Measurements from ENCODE around the gene COL9A2.

The COL9A2 gene

DNA sequence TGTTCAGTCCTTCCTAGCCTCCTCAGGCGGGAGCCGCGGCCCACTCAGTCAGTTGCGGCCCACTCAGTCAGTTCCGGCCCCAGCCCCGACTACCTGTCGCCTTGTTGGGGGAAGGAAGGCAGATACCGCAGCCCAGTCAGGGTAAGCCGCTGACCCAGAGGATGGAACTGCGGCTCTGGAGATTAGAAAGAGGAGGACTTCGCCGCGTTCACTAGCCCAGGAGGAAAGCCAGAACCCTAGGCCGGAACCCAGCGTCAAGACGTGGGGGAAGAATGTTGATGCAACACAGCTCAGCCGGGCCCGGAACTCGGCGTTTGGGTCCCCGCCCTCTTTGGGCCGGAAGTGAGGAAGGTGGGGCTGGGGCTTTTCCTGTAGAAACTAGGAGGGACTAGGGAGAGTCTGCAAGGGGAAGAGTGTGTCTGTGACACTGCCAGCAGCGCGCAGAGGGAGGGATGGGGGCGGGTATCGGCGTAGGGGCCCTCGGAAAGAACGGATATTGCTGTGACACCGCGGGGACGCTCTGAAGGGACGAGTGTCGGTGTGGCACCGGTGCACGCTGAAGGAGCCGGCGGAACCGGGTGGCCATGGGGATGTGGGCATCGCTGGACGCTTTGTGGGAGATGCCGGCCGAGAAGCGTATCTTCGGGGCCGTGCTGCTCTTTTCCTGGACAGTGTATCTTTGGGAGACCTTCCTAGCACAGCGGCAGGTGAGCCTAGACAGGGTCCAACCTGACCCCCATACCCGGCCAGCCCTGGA is 59.2 kb downstream of the COL9A2 start, which contains the start of gene ZMPSTE24:
Gene ZMPSTE24, plus strand, starts transcription at position 549 of the 757 bp plus-strand sequence. Its CDS starts 36 bp downstream, at position 585.
- DNase-seq (ENCODE audit: low read depth in 2 of 2), result peak; percentile 92 to 96

GRCh38 chr1:40257313-40257687 is 59.8 kb downstream of the COL9A2 start:
- no peak for DNase-seq (ENCODE audit: low read depth in 2 of 2)

DNA sequence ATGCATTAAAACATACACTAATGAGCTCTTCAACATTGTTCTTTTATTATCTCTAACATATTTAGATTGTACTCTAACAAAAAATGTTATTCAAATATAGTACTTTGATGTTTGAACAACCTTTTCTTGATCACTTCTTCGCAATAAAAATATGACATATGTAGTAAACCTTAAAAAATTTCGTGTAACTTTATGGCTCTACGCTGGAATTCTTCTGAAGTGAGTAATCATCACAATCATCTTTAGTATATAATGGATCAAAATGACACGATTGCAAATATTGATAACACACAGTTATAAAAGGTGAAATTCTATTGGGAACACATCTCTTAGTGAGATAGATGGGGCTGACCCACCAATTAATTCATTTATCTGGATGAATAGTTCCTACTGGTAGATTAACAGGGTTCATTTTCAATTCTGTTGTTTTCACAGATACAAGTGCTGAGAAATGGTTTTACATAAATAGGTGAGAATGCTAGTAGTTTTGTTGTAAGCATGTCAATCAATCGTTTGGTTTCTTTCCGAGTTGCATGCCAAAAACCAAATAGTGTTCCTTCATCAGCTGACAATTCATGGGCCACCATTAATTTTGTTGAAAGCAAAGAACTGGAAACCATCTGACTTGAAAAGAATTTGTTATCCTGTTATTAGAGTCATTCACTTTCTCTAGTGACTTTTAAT is 60.5 kb downstream of the COL9A2 start:
- no peak for DNase-seq (ENCODE audit: low read depth in 2 of 2)

GRCh38 chr1:40255231-40255630 is 61.9 kb downstream of the COL9A2 start:
- no peak for DNase-seq (ENCODE audit: low read depth in 2 of 2)

- no peak for DNase-seq (ENCODE audit: low read depth in 2 of 2)
Observed at GRCh38 chr1:40252601-40253000, 64.5 kb downstream of the COL9A2 start.

- no peak for DNase-seq (ENCODE audit: low read depth in 2 of 2)
Observed at GRCh38 chr1:40251456-40251855, 65.6 kb downstream of the COL9A2 start.
